ENCODE measurements around the gene PDS5B. TPM values are rescaled to one million over a fixed set of nuclear protein-coding genes. Genes with fewer than 3 reads are reported as not detected.

Gene PDS5B
- total and polyA plus RNA-seq, 3 experiments from 2014 or later: 39.4 to 55.1 (median 45.4) TPM

DNA sequence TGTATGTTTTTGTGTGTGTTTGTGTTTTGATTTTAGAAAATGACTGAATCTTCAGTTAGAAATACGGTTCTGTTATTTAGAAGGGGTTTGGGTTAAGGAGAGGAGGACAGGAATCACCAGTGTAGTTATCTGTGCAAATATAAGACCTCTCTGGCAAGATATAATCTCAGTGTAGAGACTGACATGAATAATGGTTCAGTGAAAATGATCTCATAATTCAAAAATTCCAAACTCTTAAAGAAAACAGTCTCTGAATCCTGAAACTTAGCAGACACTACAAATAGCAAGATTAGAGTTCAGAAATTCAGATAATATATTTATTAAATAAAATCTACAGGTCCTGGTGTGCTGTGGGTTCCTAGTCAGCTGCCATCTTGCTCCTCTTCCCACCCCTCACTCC, 73.5 kb downstream of the PDS5B start:
- H3K36me3 Mint-ChIP-seq: peaks cover 18 to 43% (median 21%) of the 10 kb centered on the region in 3 donors
- no peaks in the 10 kb centered on the region for H3K9me3 Mint-ChIP-seq
- ChIA-PET POLR2A (no interaction called here), CTCF (interaction anchor here (0.8 to 2.4 kb wide), 3 partner anchors 9 to 74 kb away, joined by 4 to 15 read pairs (median 6); partner anchors contain the start of gene PDS5B)
- no peaks in the 10 kb centered on the region for H3K27me3 ChIP-seq (ENCODE audit: insufficient read depth, low read length, poor library complexity, severe bottlenecking)
- H3K4me1 Mint-ChIP-seq: peaks cover 13 to 27% (median 24%) of the 10 kb centered on the region in 3 donors
- H3K4me3 ChIP-seq (ENCODE audit: low read length): no peak overlapping the region
- no peaks in the 10 kb centered on the region for H3K9me3 ChIP-seq (ENCODE audit: low read length)
- H3K27ac Mint-ChIP-seq: no peak overlapping the region
- H3K27ac ChIP-seq (ENCODE audit: low read depth, low read length): no peak overlapping the region
- DNase-seq: no peak
- no peaks in the 10 kb centered on the region for H3K27me3 Mint-ChIP-seq
- H3K36me3 ChIP-seq (ENCODE audit: insufficient read depth, low read length): no peaks in the 10 kb centered on the region
- no peaks in the 10 kb centered on the region for H3K4me1 ChIP-seq (ENCODE audit: insufficient read depth, low read length)
- no peak overlapping the region for H3K4me3 Mint-ChIP-seq

DNA sequence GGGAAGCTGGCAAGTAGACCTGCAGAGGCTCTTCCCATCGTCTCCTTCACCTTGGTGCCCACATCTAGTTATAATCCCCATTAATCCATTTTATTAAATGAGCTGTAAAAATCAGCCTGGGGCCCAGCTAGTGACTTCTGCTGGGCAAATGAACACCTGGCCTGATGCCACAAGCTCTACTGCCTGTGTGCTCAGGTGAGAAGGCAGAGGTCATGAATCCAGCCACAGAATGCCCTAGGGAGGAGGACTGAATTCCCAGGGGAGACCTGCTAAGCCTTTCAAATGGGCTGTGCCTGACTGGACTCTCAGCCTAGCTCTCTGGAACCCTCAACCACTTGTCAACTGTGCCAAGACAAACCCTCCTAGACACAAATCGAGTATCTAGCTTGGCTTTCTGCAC, 74.0 kb downstream of the PDS5B start:
- Mint-ChIP-seq H3K27ac (peak overlapping the region in 1 of 8 donors; percentile 29), H3K36me3 (peaks cover 14 to 41% (median 18%) of the 10 kb centered on the region in 3 donors), H3K4me3 (no peak overlapping the region), H3K4me1 (peaks cover 13 to 23% (median 19%) of the 10 kb centered on the region in 3 donors), H3K27me3 (no peaks in the 10 kb centered on the region), H3K9me3 (no peaks in the 10 kb centered on the region)
- H3K27me3 ChIP-seq (ENCODE audit: insufficient read depth, low read length, poor library complexity, severe bottlenecking): no peaks in the 10 kb centered on the region
- no peak overlapping the region for H3K4me3 ChIP-seq (ENCODE audit: low read length)
- H3K9me3 ChIP-seq (ENCODE audit: low read length): no peaks in the 10 kb centered on the region
- no peaks in the 10 kb centered on the region for H3K36me3 ChIP-seq (ENCODE audit: insufficient read depth, low read length)
- CTCF ChIA-PET: interaction anchor here (0.8 to 2.4 kb wide), 3 partner anchors 9 to 74 kb away, joined by 4 to 15 read pairs (median 6); partner anchors contain the start of gene PDS5B
- POLR2A ChIA-PET: no interaction called here
- no peaks in the 10 kb centered on the region for H3K4me1 ChIP-seq (ENCODE audit: insufficient read depth, low read length)
- H3K27ac ChIP-seq (ENCODE audit: low read depth, low read length): no peak overlapping the region
- DNase-seq: no peak

GRCh38 chr13:32661685-32662084, 75.4 kb downstream of the PDS5B start:
- Mint-ChIP-seq H3K27ac (no peak overlapping the region), H3K27me3 (no peaks in the 10 kb centered on the region), H3K4me3 (no peak overlapping the region), H3K36me3 (peaks cover 9 to 35% (median 14%) of the 10 kb centered on the region in 3 donors), H3K4me1 (peaks cover 9 to 13% (median 10%) of the 10 kb centered on the region in 3 donors), H3K9me3 (no peaks in the 10 kb centered on the region)
- Histone ChIP-seq H3K27ac (ENCODE audit: low read depth, low read length) (no peak overlapping the region), H3K9me3 (ENCODE audit: low read length) (no peaks in the 10 kb centered on the region), H3K27me3 (ENCODE audit: insufficient read depth, low read length, poor library complexity, severe bottlenecking) (no peaks in the 10 kb centered on the region), H3K36me3 (ENCODE audit: insufficient read depth, low read length) (no peaks in the 10 kb centered on the region), H3K4me3 (ENCODE audit: low read length) (no peak overlapping the region), H3K4me1 (ENCODE audit: insufficient read depth, low read length) (no peaks in the 10 kb centered on the region)
- POLR2A ChIA-PET: no interaction called here
- no peak for DNase-seq
- CTCF ChIA-PET: interaction anchor here (2.4 kb wide), 1 partner anchor 11 kb away, joined by 15 read pairs; no protein-coding TSS in a partner anchor

- H3K4me1 Mint-ChIP-seq: peaks cover 0 to 8% (median 2%) of the 10 kb centered on the region in 3 donors
- no peak overlapping the region for H3K27ac ChIP-seq (ENCODE audit: low read depth, low read length)
- H3K9me3 Mint-ChIP-seq: no peaks in the 10 kb centered on the region
- DNase-seq: no peak
- H3K27me3 Mint-ChIP-seq: no peaks in the 10 kb centered on the region
- H3K9me3 ChIP-seq (ENCODE audit: low read length): no peaks in the 10 kb centered on the region
- ChIA-PET CTCF (interaction anchor here (1.2 kb wide), 1 partner anchor 78 kb away, joined by 5 read pairs; the partner anchor contains the start of gene PDS5B), POLR2A (no interaction called here)
- H3K36me3 Mint-ChIP-seq: peaks cover 0 to 39% (median 12%) of the 10 kb centered on the region in 3 donors
- no peak overlapping the region for H3K27ac Mint-ChIP-seq
- no peaks in the 10 kb centered on the region for H3K27me3 ChIP-seq (ENCODE audit: insufficient read depth, low read length, poor library complexity, severe bottlenecking)
- H3K36me3 ChIP-seq (ENCODE audit: insufficient read depth, low read length): no peaks in the 10 kb centered on the region
- no peak overlapping the region for H3K4me3 Mint-ChIP-seq
- H3K4me3 ChIP-seq (ENCODE audit: low read length): no peak overlapping the region
- no peaks in the 10 kb centered on the region for H3K4me1 ChIP-seq (ENCODE audit: insufficient read depth, low read length)
These were observed 77.4 kb downstream of the PDS5B start for GRCh38 chr13:32663660-32664059.

DNA sequence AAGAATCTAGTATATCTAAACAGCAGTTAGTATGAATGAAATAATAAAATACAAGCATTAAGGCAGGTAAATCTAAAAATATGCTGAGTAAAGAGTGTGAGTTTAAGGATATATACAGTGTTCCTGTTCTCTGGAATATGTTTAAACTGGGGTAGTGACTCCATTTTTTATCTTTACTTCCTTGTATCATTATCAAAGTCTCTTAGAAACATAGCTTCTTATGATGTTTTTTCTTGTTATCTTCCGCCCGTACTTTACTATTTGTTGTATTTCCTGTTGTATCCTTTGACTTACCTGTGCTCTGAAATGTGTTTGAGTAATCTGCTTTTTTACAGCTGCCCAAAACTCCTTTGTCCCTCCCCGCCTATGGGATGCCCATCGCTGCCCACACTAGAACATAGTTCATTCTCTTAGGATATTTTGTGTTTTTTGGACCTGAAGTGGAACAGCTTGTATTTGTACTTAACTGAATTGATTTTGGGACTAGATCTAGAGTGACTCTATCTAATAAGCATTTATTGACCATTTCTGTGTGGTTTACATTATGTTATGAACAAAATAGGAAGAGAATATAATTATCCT, 80.8 kb downstream of the PDS5B start:
- H3K36me3 Mint-ChIP-seq: peaks cover 0 to 28% (median 8%) of the 10 kb centered on the region in 3 donors
- CTCF ChIA-PET: interaction anchor here (4.0 kb wide), 1 partner anchor 81 kb away, joined by 21 read pairs; the partner anchor contains the start of gene PDS5B
- DNase-seq: no peak
- no peaks in the 10 kb centered on the region for H3K9me3 ChIP-seq (ENCODE audit: low read length)
- H3K4me1 ChIP-seq (ENCODE audit: insufficient read depth, low read length): no peaks in the 10 kb centered on the region
- H3K4me3 Mint-ChIP-seq: no peak overlapping the region
- H3K27me3 Mint-ChIP-seq: no peaks in the 10 kb centered on the region
- no peaks in the 10 kb centered on the region for H3K36me3 ChIP-seq (ENCODE audit: insufficient read depth, low read length)
- H3K27ac ChIP-seq (ENCODE audit: low read depth, low read length): no peak overlapping the region
- H3K4me1 Mint-ChIP-seq: peaks cover 0 to 4% (median 3%) of the 10 kb centered on the region in 3 donors
- no peak overlapping the region for H3K4me3 ChIP-seq (ENCODE audit: low read length)
- H3K9me3 Mint-ChIP-seq: no peaks in the 10 kb centered on the region
- H3K27me3 ChIP-seq (ENCODE audit: insufficient read depth, low read length, poor library complexity, severe bottlenecking): no peaks in the 10 kb centered on the region
- peak overlapping the region in 2 of 8 donors; percentile 0 to 8 for H3K27ac Mint-ChIP-seq
- POLR2A ChIA-PET: no interaction called here

DNA sequence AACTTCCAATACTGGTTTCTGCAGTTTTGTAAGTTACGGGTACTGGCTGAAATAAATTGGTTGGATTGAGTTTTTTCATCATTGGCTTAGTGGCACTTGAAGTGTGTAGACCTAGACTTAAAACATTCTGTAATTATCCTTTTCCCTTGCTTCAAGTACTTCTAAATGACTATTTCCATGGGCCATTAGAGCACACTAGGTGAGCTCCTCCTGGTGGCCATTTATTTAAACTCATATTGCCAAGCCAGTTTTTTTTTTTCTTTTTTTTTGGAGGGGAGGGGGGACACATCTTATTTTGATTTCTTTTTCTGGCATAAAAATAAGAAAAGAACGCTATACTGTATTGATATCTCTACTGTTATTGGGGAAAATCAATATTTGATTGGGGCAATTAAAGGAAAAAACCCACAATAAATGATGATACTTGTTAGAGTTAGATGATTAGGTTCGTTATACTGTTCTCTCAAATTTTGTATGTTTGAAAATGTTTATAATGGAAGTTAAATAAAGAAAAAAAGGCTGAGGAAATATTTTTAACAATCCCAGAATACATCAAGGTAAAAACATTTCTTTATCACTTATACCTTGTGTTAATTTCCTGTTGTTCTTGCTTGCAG, 82.9 kb downstream of the PDS5B start:
- ChIA-PET POLR2A (interaction anchor here (0.6 kb wide), 1 partner anchor 429 kb away, joined by 3 read pairs; no protein-coding TSS in a partner anchor), CTCF (interaction anchor here (1.1 to 4.0 kb wide), 7 partner anchors 9 to 241 kb away, joined by 3 to 21 read pairs (median 5); partner anchors contain the start of genes N4BP2L1 and PDS5B)
- H3K36me3 ChIP-seq (ENCODE audit: insufficient read depth, low read length): no peaks in the 10 kb centered on the region
- peak in 2 of 5 donors; percentile 26 to 35 for DNase-seq
- peaks cover 0 to 41% (median 8%) of the 10 kb centered on the region in 3 donors for H3K36me3 Mint-ChIP-seq
- H3K4me3 ChIP-seq (ENCODE audit: low read length): no peak overlapping the region
- H3K9me3 ChIP-seq (ENCODE audit: low read length): no peaks in the 10 kb centered on the region
- no peaks in the 10 kb centered on the region for H3K9me3 Mint-ChIP-seq
- no peaks in the 10 kb centered on the region for H3K27me3 Mint-ChIP-seq
- H3K27ac ChIP-seq (ENCODE audit: low read depth, low read length): no peak overlapping the region
- H3K4me1 ChIP-seq (ENCODE audit: insufficient read depth, low read length): no peaks in the 10 kb centered on the region
- no peak overlapping the region for H3K4me3 Mint-ChIP-seq
- peak overlapping the region in 2 of 8 donors; percentile 14 to 38 for H3K27ac Mint-ChIP-seq
- peaks cover 0 to 4% (median 3%) of the 10 kb centered on the region in 3 donors for H3K4me1 Mint-ChIP-seq
- H3K27me3 ChIP-seq (ENCODE audit: insufficient read depth, low read length, poor library complexity, severe bottlenecking): no peaks in the 10 kb centered on the region

GRCh38 chr13:32674503-32674902, 88.3 kb downstream of the PDS5B start:
- POLR2A ChIA-PET: no interaction called here
- no peak for DNase-seq
- CTCF ChIA-PET: no interaction called here
- Histone ChIP-seq H3K27ac (ENCODE audit: low read depth, low read length) (no peak overlapping the region), H3K36me3 (ENCODE audit: insufficient read depth, low read length) (no peaks in the 10 kb centered on the region), H3K4me3 (ENCODE audit: low read length) (no peak overlapping the region), H3K9me3 (ENCODE audit: low read length) (no peaks in the 10 kb centered on the region), H3K4me1 (ENCODE audit: insufficient read depth, low read length) (no peaks in the 10 kb centered on the region), H3K27me3 (ENCODE audit: insufficient read depth, low read length, poor library complexity, severe bottlenecking) (no peaks in the 10 kb centered on the region)
- Mint-ChIP-seq H3K27me3 (no peaks in the 10 kb centered on the region), H3K9me3 (no peaks in the 10 kb centered on the region), H3K27ac (no peak overlapping the region), H3K4me3 (no peak overlapping the region), H3K4me1 (no peaks in the 10 kb centered on the region), H3K36me3 (peaks cover 5 to 56% (median 15%) of the 10 kb centered on the region in 3 donors)

DNA sequence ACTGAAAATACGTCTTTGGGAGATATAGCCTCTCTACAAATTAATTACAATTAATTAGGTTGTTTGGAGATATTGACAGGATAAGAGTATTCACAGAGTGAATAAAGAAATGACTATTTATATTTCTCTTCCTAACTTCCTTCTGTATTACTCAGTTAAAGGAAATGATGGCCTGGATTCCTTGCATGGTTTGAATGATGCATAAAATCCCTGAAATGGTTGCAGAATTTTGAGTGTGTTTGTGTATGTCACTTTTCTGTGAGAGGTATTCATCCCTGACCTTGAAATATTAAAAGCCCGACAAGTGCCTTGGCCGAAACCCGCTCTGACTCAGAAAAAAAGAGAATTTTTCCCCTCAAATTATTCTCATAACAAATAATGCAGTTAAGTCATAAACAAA, 90.0 kb downstream of the PDS5B start:
- H3K36me3 ChIP-seq (ENCODE audit: insufficient read depth, low read length): no peaks in the 10 kb centered on the region
- Mint-ChIP-seq H3K27ac (no peak overlapping the region), H3K4me1 (no peaks in the 10 kb centered on the region), H3K27me3 (no peaks in the 10 kb centered on the region), H3K36me3 (peaks cover 5 to 71% (median 22%) of the 10 kb centered on the region in 3 donors), H3K9me3 (no peaks in the 10 kb centered on the region), H3K4me3 (no peak overlapping the region)
- no peak overlapping the region for H3K4me3 ChIP-seq (ENCODE audit: low read length)
- no peaks in the 10 kb centered on the region for H3K27me3 ChIP-seq (ENCODE audit: insufficient read depth, low read length, poor library complexity, severe bottlenecking)
- H3K4me1 ChIP-seq (ENCODE audit: insufficient read depth, low read length): no peaks in the 10 kb centered on the region
- H3K9me3 ChIP-seq (ENCODE audit: low read length): no peaks in the 10 kb centered on the region
- no peak overlapping the region for H3K27ac ChIP-seq (ENCODE audit: low read depth, low read length)
- POLR2A ChIA-PET: no interaction called here
- CTCF ChIA-PET: no interaction called here
- no peak for DNase-seq
